GM13977 (cell line): Measurements from ENCODE around the gene NOVA1.

ENCODE experiments used
- DNase-seq: peaks from one replicate; pipeline ENCODE4 v3.0.0; 2012; ENCODE audit warnings: low spot score
- in situ Hi-C: fragments of 300-500 bp; cut with MboI; formaldehyde crosslinking; loops from one replicate; pipeline ENCODE4 v1.12.0; 2022; ENCODE audit warnings: low sequenced_read_pairs, low pct_unique_long_range_greater_than_20kb, mixed read lengths, inconsistent platforms; ENCODE audit not compliant: unreplicated experiment
- TF ChIP-seq, protein P1 (sequence below): IDR thresholded peaks from 2 replicates; pipeline ENCODE4 v1.5.1; 2012; ENCODE audit warnings: mild to moderate bottlenecking, control low read depth; ENCODE audit not compliant: insufficient read depth; ENCODE audit errors: extremely low read depth, missing control alignments

NOVA1 gene

GRCh38 chr14:26549571-26549970, 48.3 kb downstream of the NOVA1 start:
- TF ChIP-seq, protein P1, sequence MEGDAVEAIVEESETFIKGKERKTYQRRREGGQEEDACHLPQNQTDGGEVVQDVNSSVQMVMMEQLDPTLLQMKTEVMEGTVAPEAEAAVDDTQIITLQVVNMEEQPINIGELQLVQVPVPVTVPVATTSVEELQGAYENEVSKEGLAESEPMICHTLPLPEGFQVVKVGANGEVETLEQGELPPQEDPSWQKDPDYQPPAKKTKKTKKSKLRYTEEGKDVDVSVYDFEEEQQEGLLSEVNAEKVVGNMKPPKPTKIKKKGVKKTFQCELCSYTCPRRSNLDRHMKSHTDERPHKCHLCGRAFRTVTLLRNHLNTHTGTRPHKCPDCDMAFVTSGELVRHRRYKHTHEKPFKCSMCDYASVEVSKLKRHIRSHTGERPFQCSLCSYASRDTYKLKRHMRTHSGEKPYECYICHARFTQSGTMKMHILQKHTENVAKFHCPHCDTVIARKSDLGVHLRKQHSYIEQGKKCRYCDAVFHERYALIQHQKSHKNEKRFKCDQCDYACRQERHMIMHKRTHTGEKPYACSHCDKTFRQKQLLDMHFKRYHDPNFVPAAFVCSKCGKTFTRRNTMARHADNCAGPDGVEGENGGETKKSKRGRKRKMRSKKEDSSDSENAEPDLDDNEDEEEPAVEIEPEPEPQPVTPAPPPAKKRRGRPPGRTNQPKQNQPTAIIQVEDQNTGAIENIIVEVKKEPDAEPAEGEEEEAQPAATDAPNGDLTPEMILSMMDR = no peak
- in situ Hi-C loops = no loop called here

GRCh38 chr14:26548406-26548805, 49.4 kb downstream of the NOVA1 start:
- in situ Hi-C loops = no loop called here
- DNase-seq = no peak

More at GRCh38 chr14:26549571-26549970, 48.3 kb downstream of the NOVA1 start:
- no peak for DNase-seq

DNA sequence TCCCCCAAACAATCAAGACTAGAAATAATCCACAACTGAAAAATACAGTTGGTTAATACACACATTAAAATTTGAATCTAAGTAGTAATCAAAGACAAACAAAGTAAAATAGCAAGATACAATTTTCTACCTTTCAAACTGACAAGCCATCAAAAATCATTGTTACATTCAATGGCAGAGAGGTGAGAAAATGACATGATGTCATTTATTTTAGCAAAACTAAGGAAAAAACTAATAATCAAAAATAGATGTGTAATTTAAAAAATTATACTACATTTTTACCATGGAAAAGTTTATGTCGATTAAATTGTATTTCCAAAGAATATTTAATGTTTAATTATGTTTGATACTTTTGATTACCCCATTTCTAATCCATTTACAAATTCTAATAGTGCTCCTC, 59.7 kb downstream of the NOVA1 start:
- DNase-seq = no peak
- in situ Hi-C loops = no loop called here
- TF ChIP-seq, protein P1 = no peak

More at GRCh38 chr14:26548406-26548805, 49.4 kb downstream of the NOVA1 start:
- TF ChIP-seq, protein P1 = no peak

GRCh38 chr14:26531894-26532293, 65.9 kb downstream of the NOVA1 start:
- no peak for DNase-seq
- TF ChIP-seq, protein P1 = no peak
- in situ Hi-C loops = no loop called here

GRCh38 chr14:26528415-26529182, 69.2 kb downstream of the NOVA1 start:
- DNase-seq = no peak
- TF ChIP-seq, protein P1 = no peak
- in situ Hi-C loops = no loop called here

GRCh38 chr14:26527095-26527494, 70.7 kb downstream of the NOVA1 start:
- DNase-seq = no peak
- in situ Hi-C loops = no loop called here
- TF ChIP-seq, protein P1 = no peak
